Measurements from ENCODE around the gene IRF7.

DNA sequence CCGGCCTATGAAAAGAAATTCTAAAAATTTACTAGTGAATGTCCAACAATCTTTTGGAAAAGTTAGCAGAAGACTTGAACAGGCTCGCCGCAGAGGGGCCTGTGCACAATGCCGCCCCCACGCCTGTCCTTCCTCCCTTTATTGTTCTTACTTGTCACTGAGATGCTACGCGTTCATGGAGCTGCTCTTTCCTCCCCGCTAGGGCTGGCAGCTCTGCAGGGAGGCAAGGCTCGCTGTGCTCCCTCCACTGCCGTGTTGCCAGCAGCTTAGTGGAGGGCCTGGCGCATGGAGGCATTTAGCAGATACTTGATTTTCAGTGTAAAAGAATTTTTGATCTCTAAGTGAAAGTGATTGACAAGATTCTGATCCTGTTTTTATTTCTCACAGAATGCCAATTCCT lies 24.8 kb downstream of the IRF7 start:
- TF ChIP-seq EZH2phosphoT487 (IDR thresholded peaks at IDR 0.05; ENCODE audit: insufficient read depth, low read depth), result no peak
- no peak for TF ChIP-seq EZH2 (IDR thresholded peaks at IDR 0.05; ENCODE audit: insufficient read depth, poor library complexity, severe bottlenecking)

Data from GM23248 (cell line).